ENCODE results near the gene MSRB3. TPM values are rescaled to one million over a fixed set of nuclear protein-coding genes. Genes with fewer than 3 reads are reported as not detected.

The MSRB3 gene
- total RNA-seq, 1 donor from 2014 or later = 52.5 TPM

DNA sequence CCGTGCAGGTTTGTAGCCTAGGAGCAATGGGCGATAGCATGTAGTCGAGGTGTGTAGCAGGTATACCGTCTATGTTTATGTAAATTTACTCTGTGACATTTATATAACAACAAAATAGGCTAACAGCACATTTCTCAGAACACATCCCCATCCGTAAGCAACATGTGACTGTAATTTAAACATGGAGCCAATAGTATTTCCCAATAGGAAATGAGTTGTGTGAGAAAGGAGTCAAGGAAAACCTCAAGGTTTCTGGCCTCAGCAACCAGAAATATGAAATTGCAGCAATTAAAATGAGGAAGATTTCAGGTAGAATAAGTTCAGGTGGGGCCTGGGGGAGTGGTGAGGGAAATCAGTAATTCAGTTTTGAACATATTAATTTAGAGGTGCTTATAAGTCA lies 136.0 kb downstream of the MSRB3 start:
- Histone ChIP-seq H3K4me3 (no peak overlapping the region), H3K9me3 (no peaks in the 10 kb centered on the region), H3K4me1 (no peaks in the 10 kb centered on the region), H3K27ac (no peak overlapping the region), H3K36me3 (no peaks in the 10 kb centered on the region), H3K27me3 (no peaks in the 10 kb centered on the region)
- no peak for DNase-seq (ENCODE audit: extremely low spot score in 2 of 2)
- intact Hi-C loops (cut with DNase I) = no loop called here
- TF ChIP-seq, protein P1, sequence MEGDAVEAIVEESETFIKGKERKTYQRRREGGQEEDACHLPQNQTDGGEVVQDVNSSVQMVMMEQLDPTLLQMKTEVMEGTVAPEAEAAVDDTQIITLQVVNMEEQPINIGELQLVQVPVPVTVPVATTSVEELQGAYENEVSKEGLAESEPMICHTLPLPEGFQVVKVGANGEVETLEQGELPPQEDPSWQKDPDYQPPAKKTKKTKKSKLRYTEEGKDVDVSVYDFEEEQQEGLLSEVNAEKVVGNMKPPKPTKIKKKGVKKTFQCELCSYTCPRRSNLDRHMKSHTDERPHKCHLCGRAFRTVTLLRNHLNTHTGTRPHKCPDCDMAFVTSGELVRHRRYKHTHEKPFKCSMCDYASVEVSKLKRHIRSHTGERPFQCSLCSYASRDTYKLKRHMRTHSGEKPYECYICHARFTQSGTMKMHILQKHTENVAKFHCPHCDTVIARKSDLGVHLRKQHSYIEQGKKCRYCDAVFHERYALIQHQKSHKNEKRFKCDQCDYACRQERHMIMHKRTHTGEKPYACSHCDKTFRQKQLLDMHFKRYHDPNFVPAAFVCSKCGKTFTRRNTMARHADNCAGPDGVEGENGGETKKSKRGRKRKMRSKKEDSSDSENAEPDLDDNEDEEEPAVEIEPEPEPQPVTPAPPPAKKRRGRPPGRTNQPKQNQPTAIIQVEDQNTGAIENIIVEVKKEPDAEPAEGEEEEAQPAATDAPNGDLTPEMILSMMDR (IDR thresholded peaks at IDR 0.05) = no peak
- TF ChIP-seq POLR2AphosphoS5 (IDR thresholded peaks at IDR 0.05; ENCODE audit: insufficient read depth in 1 of 2, low read depth in 1 of 2) (no peak), POLR2A (IDR thresholded peaks at IDR 0.05) (no peak)

DNA sequence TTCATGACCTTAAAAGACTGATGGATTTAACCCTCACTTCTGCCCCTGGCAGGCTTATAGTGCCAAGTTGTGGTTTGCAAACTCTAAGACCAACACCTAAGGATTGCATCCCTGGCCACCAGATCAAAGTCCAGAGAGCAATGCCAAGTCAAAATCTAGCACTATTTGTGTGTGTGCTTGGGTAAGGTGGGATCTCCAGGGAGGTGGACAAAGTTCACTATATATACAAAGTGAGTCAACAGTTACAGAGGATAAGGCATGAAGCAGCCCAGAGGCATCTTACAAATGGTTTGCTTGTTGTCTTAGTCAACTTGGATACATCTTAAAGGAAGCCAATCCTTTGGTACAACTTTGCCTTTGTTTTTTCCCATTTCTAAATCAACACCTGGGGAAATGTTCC lies 137.3 kb downstream of the MSRB3 start:
- no peak for DNase-seq (ENCODE audit: extremely low spot score in 2 of 2)
- H3K36me3 ChIP-seq = no peaks in the 10 kb centered on the region
- H3K27me3 ChIP-seq = no peaks in the 10 kb centered on the region
- no peak overlapping the region for H3K27ac ChIP-seq
- intact Hi-C loops (cut with DNase I) = no loop called here
- H3K9me3 ChIP-seq = peaks cover 4% of the 10 kb centered on the region
- no peaks in the 10 kb centered on the region for H3K4me1 ChIP-seq
- no peak overlapping the region for H3K4me3 ChIP-seq
- TF ChIP-seq POLR2AphosphoS5 (IDR thresholded peaks at IDR 0.05; ENCODE audit: insufficient read depth in 1 of 2, low read depth in 1 of 2) = no peak
- TF ChIP-seq, protein P1 (IDR thresholded peaks at IDR 0.05) = no peak
- TF ChIP-seq POLR2A (IDR thresholded peaks at IDR 0.05) = no peak

DNA sequence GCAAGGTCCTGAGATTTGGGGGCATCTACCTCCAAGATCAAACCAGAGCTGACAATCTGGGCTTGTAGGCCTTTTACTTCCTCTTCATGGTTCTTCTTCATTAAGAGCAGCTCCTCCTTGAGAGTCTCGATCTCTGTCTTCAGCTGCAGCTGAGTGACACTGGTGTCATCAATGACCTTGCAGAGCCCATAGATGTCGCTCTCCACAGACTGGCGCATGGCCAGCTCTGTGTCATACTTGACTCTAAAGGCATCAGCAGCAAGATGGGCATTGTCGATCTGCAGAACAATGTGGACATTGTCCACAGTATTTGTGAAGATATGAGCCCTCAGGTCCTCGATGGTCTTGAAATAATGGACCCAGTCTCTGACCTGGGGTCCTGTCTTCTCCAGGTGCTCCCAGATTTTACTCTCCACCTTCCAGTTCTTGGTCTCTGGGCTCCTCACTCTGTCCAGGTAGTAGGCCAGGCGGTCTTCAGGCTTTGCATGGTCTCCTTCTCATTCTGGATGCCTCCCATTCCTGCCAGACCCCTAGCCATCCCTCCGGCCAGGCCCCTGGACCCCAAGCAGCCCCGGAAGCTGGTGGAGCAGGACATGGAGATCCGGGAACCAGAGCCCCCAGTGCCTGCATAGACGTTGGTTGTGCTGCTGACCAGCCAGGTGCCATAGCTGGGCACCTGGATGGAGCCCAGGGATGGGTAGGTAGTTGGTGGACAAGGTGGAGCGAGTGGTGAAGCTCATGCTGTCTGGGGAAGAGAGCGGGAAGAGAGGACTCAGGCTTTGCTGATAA lies 141.0 kb downstream of the MSRB3 start:
- Histone ChIP-seq H3K27me3 (no peaks in the 10 kb centered on the region), H3K4me3 (no peak overlapping the region), H3K27ac (no peak overlapping the region), H3K4me1 (no peaks in the 10 kb centered on the region), H3K9me3 (peaks cover 14% of the 10 kb centered on the region), H3K36me3 (no peaks in the 10 kb centered on the region)
- no peak for TF ChIP-seq POLR2AphosphoS5 (IDR thresholded peaks at IDR 0.05; ENCODE audit: insufficient read depth in 1 of 2, low read depth in 1 of 2)
- TF ChIP-seq POLR2A (IDR thresholded peaks at IDR 0.05) = no peak
- no peak for DNase-seq (ENCODE audit: extremely low spot score in 2 of 2)
- intact Hi-C loops (cut with DNase I) = no loop called here

DNA sequence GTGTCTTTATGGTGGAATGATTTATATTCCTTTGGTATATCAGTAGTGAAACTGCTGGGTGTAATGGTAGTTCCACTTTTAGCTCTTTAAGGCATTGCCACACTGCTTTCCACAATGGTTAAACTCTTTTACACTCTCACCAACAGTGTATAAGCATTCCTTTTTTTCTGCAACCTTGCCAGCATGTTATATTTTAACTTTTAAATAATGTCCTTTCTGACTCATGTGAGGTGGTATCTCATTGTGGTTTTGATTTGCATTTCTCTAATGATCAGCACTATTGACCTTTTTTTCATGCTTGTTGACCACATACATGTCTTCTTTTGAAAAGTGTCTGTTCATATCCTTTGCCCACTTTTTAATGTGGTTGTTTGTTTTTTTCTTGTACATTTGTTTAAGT lies 142.5 kb downstream of the MSRB3 start:
- intact Hi-C loops (cut with DNase I) = no loop called here
- no peaks in the 10 kb centered on the region for H3K36me3 ChIP-seq
- no peak overlapping the region for H3K4me3 ChIP-seq
- no peaks in the 10 kb centered on the region for H3K27me3 ChIP-seq
- H3K4me1 ChIP-seq = no peaks in the 10 kb centered on the region
- no peak for TF ChIP-seq POLR2AphosphoS5 (IDR thresholded peaks at IDR 0.05; ENCODE audit: insufficient read depth in 1 of 2, low read depth in 1 of 2)
- TF ChIP-seq, protein P1 (IDR thresholded peaks at IDR 0.05) = no peak
- no peak for TF ChIP-seq POLR2A (IDR thresholded peaks at IDR 0.05)
- H3K27ac ChIP-seq = no peak overlapping the region
- peaks cover 14% of the 10 kb centered on the region for H3K9me3 ChIP-seq
- no peak for DNase-seq (ENCODE audit: extremely low spot score in 2 of 2)

DNA sequence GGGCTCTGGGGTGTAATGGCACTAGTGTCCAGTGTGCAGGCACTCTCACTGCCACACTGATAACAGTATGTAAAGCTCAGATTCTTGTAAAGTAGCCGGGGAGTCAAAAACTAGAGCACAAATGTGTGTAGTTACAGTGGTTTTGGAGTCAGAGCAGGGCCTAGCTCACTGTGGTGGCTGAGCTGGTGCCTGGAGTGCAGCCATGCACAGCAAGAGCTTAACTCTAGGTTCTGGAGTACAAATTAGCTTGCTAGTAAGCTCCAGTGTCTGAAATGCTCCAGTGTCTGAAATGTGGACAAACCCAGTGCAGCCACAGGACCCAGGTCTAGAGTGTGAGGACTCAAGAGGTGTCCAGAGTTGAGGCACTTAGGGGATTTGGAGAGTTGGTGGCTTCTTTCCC lies 149.2 kb downstream of the MSRB3 start:
- no peak overlapping the region for H3K4me3 ChIP-seq
- TF ChIP-seq, protein P1 (IDR thresholded peaks at IDR 0.05) = no peak
- TF ChIP-seq POLR2AphosphoS5 (IDR thresholded peaks at IDR 0.05; ENCODE audit: insufficient read depth in 1 of 2, low read depth in 1 of 2) = no peak
- TF ChIP-seq POLR2A (IDR thresholded peaks at IDR 0.05) = no peak
- DNase-seq (ENCODE audit: extremely low spot score in 2 of 2) = no peak
- intact Hi-C loops (cut with DNase I) = no loop called here
- no peaks in the 10 kb centered on the region for H3K9me3 ChIP-seq
- no peaks in the 10 kb centered on the region for H3K4me1 ChIP-seq
- H3K36me3 ChIP-seq = no peaks in the 10 kb centered on the region
- H3K27ac ChIP-seq = no peak overlapping the region
- H3K27me3 ChIP-seq = no peaks in the 10 kb centered on the region
